ENCODE data around the gene TNK1. TPM values are rescaled to one million over a fixed set of nuclear protein-coding genes. Genes with fewer than 3 reads are reported as not detected.

TNK1 gene
- total and polyA plus RNA-seq, 9 of the 15 experiments (the other 6 are each of a cell fraction or from before 2014, with no cell fraction given) = 0.28 to 5.2 (median 2.1) TPM

DNA sequence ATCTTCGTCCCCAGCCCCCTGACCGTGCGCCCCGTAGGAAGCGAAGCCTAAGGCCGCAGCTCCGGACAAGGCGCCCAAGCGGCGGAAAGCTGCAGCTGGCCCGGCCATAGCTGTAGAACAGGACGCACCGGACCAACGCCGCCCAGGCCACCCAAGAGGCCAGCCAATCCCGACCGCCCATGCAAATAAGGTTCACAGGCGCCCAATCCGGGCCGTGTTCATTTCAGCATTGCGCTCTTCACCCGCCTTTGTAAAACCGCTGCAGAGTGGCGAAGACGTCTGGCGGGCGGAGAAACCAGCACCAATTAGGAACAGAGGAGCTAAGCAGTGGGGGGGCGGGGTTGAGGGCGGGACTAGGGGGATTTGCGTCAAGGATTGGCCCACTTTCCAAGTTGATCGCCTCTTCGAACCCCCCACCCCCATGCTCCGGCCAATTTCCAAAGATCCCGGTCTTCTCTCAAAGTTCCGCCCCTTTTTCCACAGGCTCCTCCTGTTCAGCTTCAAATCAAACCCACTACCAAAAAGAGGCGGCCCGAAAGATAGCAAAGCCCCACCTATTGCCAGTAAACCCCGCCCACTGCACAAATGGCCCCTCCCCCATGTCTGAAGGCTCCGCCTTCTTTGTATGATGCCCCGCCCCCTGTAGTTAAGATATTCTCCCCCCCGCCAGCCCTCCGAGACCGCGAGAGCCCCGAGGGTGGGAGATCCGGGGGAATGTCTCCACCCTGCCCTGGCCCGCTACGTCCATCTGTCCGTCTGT is 23.3 kb downstream of the TNK1 start, which contains the start of gene TMEM256 (continued):
- TF ChIP-seq, protein P1, sequence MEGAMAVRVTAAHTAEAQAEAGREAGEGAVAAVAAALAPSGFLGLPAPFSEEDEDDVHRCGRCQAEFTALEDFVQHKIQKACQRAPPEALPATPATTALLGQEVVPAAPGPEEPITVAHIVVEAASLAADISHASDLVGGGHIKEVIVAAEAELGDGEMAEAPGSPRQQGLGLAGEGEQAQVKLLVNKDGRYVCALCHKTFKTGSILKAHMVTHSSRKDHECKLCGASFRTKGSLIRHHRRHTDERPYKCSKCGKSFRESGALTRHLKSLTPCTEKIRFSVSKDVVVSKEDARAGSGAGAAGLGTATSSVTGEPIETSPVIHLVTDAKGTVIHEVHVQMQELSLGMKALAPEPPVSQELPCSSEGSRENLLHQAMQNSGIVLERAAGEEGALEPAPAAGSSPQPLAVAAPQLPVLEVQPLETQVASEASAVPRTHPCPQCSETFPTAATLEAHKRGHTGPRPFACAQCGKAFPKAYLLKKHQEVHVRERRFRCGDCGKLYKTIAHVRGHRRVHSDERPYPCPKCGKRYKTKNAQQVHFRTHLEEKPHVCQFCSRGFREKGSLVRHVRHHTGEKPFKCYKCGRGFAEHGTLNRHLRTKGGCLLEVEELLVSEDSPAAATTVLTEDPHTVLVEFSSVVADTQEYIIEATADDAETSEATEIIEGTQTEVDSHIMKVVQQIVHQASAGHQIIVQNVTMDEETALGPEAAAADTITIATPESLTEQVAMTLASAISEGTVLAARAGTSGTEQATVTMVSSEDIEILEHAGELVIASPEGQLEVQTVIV (CRISPR knock-in tag; IDR thresholded peaks at IDR 0.05; ENCODE audit: borderline replicate concordance) = no peak
- no peak for TF ChIP-seq JUN (IDR thresholded peaks at IDR 0.05; ENCODE audit: borderline replicate concordance, low read depth, low read length)
- no peak for TF ChIP-seq JUN (CRISPR knock-in tag; IDR thresholded peaks at IDR 0.05; ENCODE audit: borderline replicate concordance)
- no peak for TF ChIP-seq MYC (IDR thresholded peaks at IDR 0.05; ENCODE audit: low read depth, low read length)
- TF ChIP-seq MYC (CRISPR knock-in tag; IDR thresholded peaks at IDR 0.05; ENCODE audit: borderline replicate concordance, low read depth) = no peak
- no peak for TF ChIP-seq HOXB6 (CRISPR knock-in tag; IDR thresholded peaks at IDR 0.05; ENCODE audit: borderline replicate concordance)
- TF ChIP-seq ESRRA (IDR thresholded peaks at IDR 0.05; ENCODE audit: borderline replicate concordance, low read depth) = peak; percentile 58; the same call in 1 of the 2 replicates
- no peak for TF ChIP-seq RAD21 (CRISPR knock-in tag; conservative IDR thresholded peaks at IDR 0.05 in 1 of 2, IDR thresholded peaks at IDR 0.05 in 1 of 2)
- no peak for TF ChIP-seq SMAD4 (CRISPR knock-in tag; conservative IDR thresholded peaks at IDR 0.05)
- no peak for TF ChIP-seq DNMT1 (IDR thresholded peaks at IDR 0.05)
- TF ChIP-seq, protein P2, sequence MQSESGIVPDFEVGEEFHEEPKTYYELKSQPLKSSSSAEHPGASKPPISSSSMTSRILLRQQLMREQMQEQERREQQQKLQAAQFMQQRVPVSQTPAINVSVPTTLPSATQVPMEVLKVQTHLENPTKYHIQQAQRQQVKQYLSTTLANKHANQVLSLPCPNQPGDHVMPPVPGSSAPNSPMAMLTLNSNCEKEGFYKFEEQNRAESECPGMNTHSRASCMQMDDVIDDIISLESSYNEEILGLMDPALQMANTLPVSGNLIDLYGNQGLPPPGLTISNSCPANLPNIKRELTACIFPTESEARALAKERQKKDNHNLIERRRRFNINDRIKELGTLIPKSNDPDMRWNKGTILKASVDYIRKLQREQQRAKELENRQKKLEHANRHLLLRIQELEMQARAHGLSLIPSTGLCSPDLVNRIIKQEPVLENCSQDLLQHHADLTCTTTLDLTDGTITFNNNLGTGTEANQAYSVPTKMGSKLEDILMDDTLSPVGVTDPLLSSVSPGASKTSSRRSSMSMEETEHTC (IDR thresholded peaks at IDR 0.05) = no peak
- no peak for TF ChIP-seq TRIM28 (IDR thresholded peaks at IDR 0.05)
- TF ChIP-seq ATF7 (IDR thresholded peaks at IDR 0.05) = peak; percentile 59
- no peak for TF ChIP-seq ARID1B (IDR thresholded peaks at IDR 0.05)
- TF ChIP-seq YBX1 (IDR thresholded peaks at IDR 0.05) = no peak
- TF ChIP-seq CXXC5 (CRISPR knock-in tag; IDR thresholded peaks at IDR 0.05) = peak; percentile 79
- TF ChIP-seq ZNF239 (CRISPR knock-in tag; IDR thresholded peaks at IDR 0.05) = no peak
- TF ChIP-seq, protein P3, sequence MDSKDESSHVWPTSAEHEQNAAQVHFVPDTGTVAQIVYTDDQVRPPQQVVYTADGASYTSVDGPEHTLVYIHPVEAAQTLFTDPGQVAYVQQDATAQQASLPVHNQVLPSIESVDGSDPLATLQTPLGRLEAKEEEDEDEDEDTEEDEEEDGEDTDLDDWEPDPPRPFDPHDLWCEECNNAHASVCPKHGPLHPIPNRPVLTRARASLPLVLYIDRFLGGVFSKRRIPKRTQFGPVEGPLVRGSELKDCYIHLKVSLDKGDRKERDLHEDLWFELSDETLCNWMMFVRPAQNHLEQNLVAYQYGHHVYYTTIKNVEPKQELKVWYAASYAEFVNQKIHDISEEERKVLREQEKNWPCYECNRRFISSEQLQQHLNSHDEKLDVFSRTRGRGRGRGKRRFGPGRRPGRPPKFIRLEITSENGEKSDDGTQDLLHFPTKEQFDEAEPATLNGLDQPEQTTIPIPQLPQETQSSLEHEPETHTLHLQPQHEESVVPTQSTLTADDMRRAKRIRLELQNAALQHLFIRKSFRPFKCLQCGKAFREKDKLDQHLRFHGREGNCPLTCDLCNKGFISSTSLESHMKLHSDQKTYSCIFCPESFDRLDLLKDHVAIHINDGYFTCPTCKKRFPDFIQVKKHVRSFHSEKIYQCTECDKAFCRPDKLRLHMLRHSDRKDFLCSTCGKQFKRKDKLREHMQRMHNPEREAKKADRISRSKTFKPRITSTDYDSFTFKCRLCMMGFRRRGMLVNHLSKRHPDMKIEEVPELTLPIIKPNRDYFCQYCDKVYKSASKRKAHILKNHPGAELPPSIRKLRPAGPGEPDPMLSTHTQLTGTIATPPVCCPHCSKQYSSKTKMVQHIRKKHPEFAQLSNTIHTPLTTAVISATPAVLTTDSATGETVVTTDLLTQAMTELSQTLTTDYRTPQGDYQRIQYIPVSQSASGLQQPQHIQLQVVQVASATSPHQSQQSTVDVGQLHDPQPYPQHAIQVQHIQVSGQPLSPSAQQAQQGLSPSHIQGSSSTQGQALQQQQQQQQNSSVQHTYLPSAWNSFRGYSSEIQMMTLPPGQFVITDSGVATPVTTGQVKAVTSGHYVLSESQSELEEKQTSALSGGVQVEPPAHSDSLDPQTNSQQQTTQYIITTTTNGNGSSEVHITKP (IDR thresholded peaks at IDR 0.05; ENCODE audit: partially characterized antibody) = peak; percentile 94
- no peak for TF ChIP-seq NFE2 (IDR thresholded peaks at IDR 0.05; ENCODE audit: low read depth)
- no peak for TF ChIP-seq ZNF696 (CRISPR knock-in tag; conservative IDR thresholded peaks at IDR 0.05)
- no peak for TF ChIP-seq NCOA2 (IDR thresholded peaks at IDR 0.05; ENCODE audit: partially characterized antibody in 2 of 2)
- TF ChIP-seq RBFOX2 (IDR thresholded peaks at IDR 0.05; ENCODE audit: low read depth, low read length) = peak; percentile 94
